Left lung (tissue), 10 donors: ENCODE results near the gene ENPP7. TPM values are rescaled to one million over a fixed set of nuclear protein-coding genes. Genes with fewer than 3 reads are reported as not detected.

Experiments used
- ATAC-seq: fragments of 200-7000 bp; cut with Tn5 transposase; one replicate; pipeline ENCODE4 v1.9.1; 2020; ENCODE audit warnings: moderate library complexity
- DNase-seq, 4 donors: peaks; one replicate each; pipeline ENCODE4 v3.0.0-alpha.2; 2013 to 2020
- H3K27ac ChIP-seq, 2 donors: fragments of 200-600 bp; sonication (generic) in 1 of 2; one replicate each; pipeline versions ENCODE4 v1.5.0 to v1.8.0; 2020 to 2021
- H3K27me3 ChIP-seq, 2 donors: fragments of 200-600 bp; sonication (generic) in 1 of 2; one replicate each; pipeline versions ENCODE4 v1.5.0 to v1.8.0; 2020 to 2021
- H3K36me3 ChIP-seq, 2 donors: fragments of 200-600 bp; sonication (generic) in 1 of 2; one replicate each; pipeline versions ENCODE4 v1.5.0 to v1.8.0; 2020 to 2021
- H3K4me1 ChIP-seq, 2 donors: fragments of 200-600 bp; one replicate each; pipeline ENCODE4 v1.8.0; 2021
- H3K4me3 ChIP-seq, 2 donors: fragments of 200-600 bp; sonication (generic) in 1 of 2; one replicate each; pipeline versions ENCODE4 v1.5.0 to v1.8.0; 2020 to 2021; ENCODE audit warnings: mild to moderate bottlenecking in 1 of 2
- H3K9me3 ChIP-seq, 2 donors: fragments of 200-600 bp; sonication (generic) in 1 of 2; one replicate each; pipeline versions ENCODE4 v1.5.0 to v1.8.0; 2020 to 2021
- CTCF ChIP-seq, 2 donors: fragments of 200-600 bp; sonication (generic) in 1 of 2; IDR thresholded peaks; one replicate each; pipeline versions ENCODE4 v1.5.0 to v1.8.0; 2021; ENCODE audit warnings: antibody characterized with exemption in 2 of 2
- intact Hi-C, 2 donors: fragments of 100-400 bp; cut with DNase I; formaldehyde crosslinking; loops; one replicate each; pipeline versions ENCODE4 v1.11.2 to v1.14.2; 2022
- polyA plus RNA-seq, 6 donors: library from polyadenylated mRNA; unstranded; fragments of 120-200 nt; gene quantifications; one replicate each; pipeline ENCODE4 v1.2.1, GENCODE V29; 2013; ENCODE audit not compliant: insufficient read length in 6 of 6
- total RNA-seq, 2 donors: library from RNA; stranded (reverse); fragmentation: NEBNext Ultra II Directional; extraction: Animal tissue kit (Norgen Biotek cat#: 25700); gene quantifications; one replicate each; pipeline ENCODE4 v1.2.1, GENCODE V29; 2021
- donor health status: DM: no; HTN: yes; CAD: no.
- donor health status: DM: no; HTN: no; CAD: no.

ENPP7 gene
- total and polyA plus RNA-seq, 8 donors, result 0.18 TPM; not detected in 7

GRCh38 chr17:79715943-79716797 lies 14.6 kb upstream of the ENPP7 start:
- Histone ChIP-seq H3K4me1 (no peaks in the 10 kb centered on the region), H3K4me3 (no peak overlapping the region), H3K9me3 (no peaks in the 10 kb centered on the region), H3K27me3 (peaks cover 0 to 30% of the 10 kb centered on the region in 2 donors), H3K27ac (no peak overlapping the region), H3K36me3 (no peaks in the 10 kb centered on the region)
- DNase-seq, result no peak
- TF ChIP-seq CTCF (IDR thresholded peaks at IDR 0.05), result no peak
- ATAC-seq, result no peak
- intact Hi-C loops, result no loop called here

- Histone ChIP-seq H3K36me3 (no peaks in the 10 kb centered on the region), H3K9me3 (no peaks in the 10 kb centered on the region), H3K27me3 (peaks cover 0 to 9% of the 10 kb centered on the region in 2 donors), H3K4me1 (no peaks in the 10 kb centered on the region), H3K27ac (no peak overlapping the region), H3K4me3 (no peak overlapping the region)
- TF ChIP-seq CTCF (IDR thresholded peaks at IDR 0.05), result no peak
- no peak for DNase-seq
- ATAC-seq, result no peak
- intact Hi-C loops, result no loop called here
Observed at GRCh38 chr17:79720705-79721292, 9.9 kb upstream of the ENPP7 start.

- DNase-seq (no peak), ATAC-seq (no peak)
- no peaks in the 10 kb centered on the region for H3K36me3 ChIP-seq
- no peaks in the 10 kb centered on the region for H3K9me3 ChIP-seq
- H3K4me1 ChIP-seq, result no peaks in the 10 kb centered on the region
- intact Hi-C loops, result no loop called here
- no peak overlapping the region for H3K27ac ChIP-seq
- no peak for TF ChIP-seq CTCF (IDR thresholded peaks at IDR 0.05)
- H3K27me3 ChIP-seq, result no peaks in the 10 kb centered on the region
- H3K4me3 ChIP-seq, result no peak overlapping the region
Observed at GRCh38 chr17:79721993-79722671, 8.6 kb upstream of the ENPP7 start.

- no peak overlapping the region for H3K4me3 ChIP-seq
- no peaks in the 10 kb centered on the region for H3K9me3 ChIP-seq
- no peaks in the 10 kb centered on the region for H3K4me1 ChIP-seq
- no peak overlapping the region for H3K27ac ChIP-seq
- TF ChIP-seq CTCF (IDR thresholded peaks at IDR 0.05), result no peak
- intact Hi-C loops, result no loop called here
- DNase-seq (no peak), ATAC-seq (no peak)
- no peaks in the 10 kb centered on the region for H3K27me3 ChIP-seq
- H3K36me3 ChIP-seq, result no peaks in the 10 kb centered on the region
Observed at GRCh38 chr17:79722787-79723186, 8.0 kb upstream of the ENPP7 start.
